GM23248 (cell line): ENCODE measurements around the gene TTLL5. TPM values are rescaled to one million over a fixed set of nuclear protein-coding genes. Genes with fewer than 3 reads are reported as not detected.

Experiments used
- DNase-seq: peaks from one replicate; pipeline ENCODE4 v3.0.0-alpha.2; 2015
- H2AFZ ChIP-seq: fragments of 200-600 bp; sonication (generic); 2 replicates; pipeline ENCODE4 v1.6.1; 2016; ENCODE audit warnings: antibody characterized with exemption
- H3F3A ChIP-seq: fragments of 200-600 bp; sonication (generic); 2 replicates; pipeline ENCODE4 v1.6.1; 2016; ENCODE audit warnings: mild to moderate bottlenecking, antibody characterized with exemption, mixed run types; ENCODE audit not compliant: insufficient read depth
- H3K27ac ChIP-seq: fragments of 200-600 bp; sonication (generic); 2 replicates; pipeline ENCODE4 v1.5.1; 2016; ENCODE audit warnings: mild to moderate bottlenecking
- H3K27me3 ChIP-seq: fragments of 200-600 bp; sonication (generic); replicated peaks from 2 replicates; pipeline ENCODE4 v1.6.1; 2016; ENCODE audit warnings: mild to moderate bottlenecking; ENCODE audit not compliant: insufficient read depth
- H3K36me3 ChIP-seq: fragments of 200-600 bp; sonication (generic); 2 replicates; pipeline ENCODE4 v1.6.1; 2016; ENCODE audit warnings: low read depth, mild to moderate bottlenecking
- H3K4me1 ChIP-seq: fragments of 200-600 bp; sonication (generic); 2 replicates; pipeline ENCODE4 v1.6.1; 2016; ENCODE audit warnings: mild to moderate bottlenecking; ENCODE audit not compliant: insufficient read depth
- H3K4me2 ChIP-seq: fragments of 200-600 bp; sonication (generic); one replicate; pipeline ENCODE4 v1.6.1; 2016; ENCODE audit warnings: mild to moderate bottlenecking; ENCODE audit not compliant: unreplicated experiment
- H3K4me3 ChIP-seq: fragments of 200-600 bp; sonication (generic); 2 replicates; pipeline ENCODE4 v1.5.1; 2016; ENCODE audit warnings: mild to moderate bottlenecking
- H3K79me2 ChIP-seq: fragments of 200-600 bp; sonication (generic); 2 replicates; pipeline ENCODE4 v1.6.1; 2016; ENCODE audit warnings: mild to moderate bottlenecking; ENCODE audit not compliant: insufficient read depth
- H3K9ac ChIP-seq: fragments of 200-600 bp; sonication (generic); 2 replicates; pipeline ENCODE4 v1.6.1; 2016; ENCODE audit warnings: mild to moderate bottlenecking
- H3K9me2 ChIP-seq: fragments of 200-600 bp; sonication (generic); 2 replicates; pipeline ENCODE4 v1.6.1; 2016; ENCODE audit warnings: mixed run types, mild to moderate bottlenecking, moderate library complexity; ENCODE audit not compliant: insufficient read depth
- H3K9me3 ChIP-seq: fragments of 200-600 bp; sonication (generic); one replicate; pipeline ENCODE4 v1.6.1; 2017; ENCODE audit warnings: low read depth
- H4K20me1 ChIP-seq: fragments of 200-600 bp; sonication (generic); 2 replicates; pipeline ENCODE4 v1.6.0; 2016; ENCODE audit not compliant: insufficient read depth
- EZH2 ChIP-seq: fragments of 200-600 bp; sonication (generic); IDR thresholded peaks from 2 replicates; pipeline ENCODE4 v1.6.1; 2018; ENCODE audit warnings: antibody characterized with exemption, mild to moderate bottlenecking; ENCODE audit not compliant: insufficient read depth, poor library complexity, severe bottlenecking
- EZH2phosphoT487 ChIP-seq: fragments of 200-600 bp; sonication (generic); IDR thresholded peaks from 2 replicates; pipeline ENCODE4 v1.6.1; 2018; ENCODE audit warnings: antibody characterized with exemption, moderate library complexity, mild to moderate bottlenecking, low read depth; ENCODE audit not compliant: insufficient read depth
- WGBS, 2 experiments: methylation state at CpG; one replicate each; pipeline ENCODE4 v1.1.6; 2015 to 2017; ENCODE audit warnings: low lambda C conversion rate in 2 of 2, low coverage in 1 of 2; ENCODE audit errors: missing lambda C conversion rate in 2 of 2; 5-methylcytosine and 5-hydroxymethylcytosine counted together
- in situ Hi-C: fragments of 300-500 bp; cut with MboI; formaldehyde crosslinking; loops from 2 replicates; pipeline ENCODE4 v1.15.0; 2020
- polyA plus RNA-seq: library from polyadenylated mRNA; unstranded; fragments of >200 nt; fragmentation: Nextera tagmentation; extraction: Ambion mirVana; gene quantifications from 2 replicates; pipeline ENCODE4 v1.2.1, GENCODE V29; 2016
- total RNA-seq: library from RNA; depleted of rRNA; stranded (reverse); fragments of >200 nt; shearing (Covaris generic); gene quantifications from 2 replicates; pipeline ENCODE4 v1.2.3, GENCODE V29; 2014

Gene TTLL5
- total and polyA plus RNA-seq, 2 experiments from 2014 or later, result 14.6 to 17.8 TPM

- in situ Hi-C loops, result no loop called here
- Histone ChIP-seq H3K4me2 (no peak overlapping the region), H3K9me2 (no peaks in the 10 kb centered on the region), H3K36me3 (no peaks in the 10 kb centered on the region), H4K20me1 (no peaks in the 10 kb centered on the region), H2AFZ (no peak overlapping the region), H3K79me2 (no peaks in the 10 kb centered on the region), H3K4me3 (no peak overlapping the region), H3K27ac (no peak overlapping the region), H3F3A (no peaks in the 10 kb centered on the region), H3K9ac (no peak overlapping the region), H3K9me3 (no peaks in the 10 kb centered on the region), H3K27me3 (no peaks in the 10 kb centered on the region), H3K4me1 (no peaks in the 10 kb centered on the region)
- no peak for DNase-seq
- TF ChIP-seq EZH2, result no peak
- TF ChIP-seq EZH2phosphoT487, result no peak
- 97 to 98% methylated on average over 5 of the region's 5 CpGs for WGBS, 2 experiments
Observed at GRCh38 chr14:75946785-75947184, 285.7 kb downstream of the TTLL5 start.

GRCh38 chr14:75952489-75952888 is 291.4 kb downstream of the TTLL5 start:
- Histone ChIP-seq H4K20me1 (no peaks in the 10 kb centered on the region), H3K9me3 (no peaks in the 10 kb centered on the region), H3K36me3 (no peaks in the 10 kb centered on the region), H3K27me3 (no peaks in the 10 kb centered on the region), H3K9ac (no peak overlapping the region), H3K4me3 (no peak overlapping the region), H3F3A (no peaks in the 10 kb centered on the region), H3K9me2 (no peaks in the 10 kb centered on the region), H3K27ac (no peak overlapping the region), H3K79me2 (no peaks in the 10 kb centered on the region), H3K4me1 (no peaks in the 10 kb centered on the region), H2AFZ (no peak overlapping the region), H3K4me2 (no peak overlapping the region)
- no peak for DNase-seq
- in situ Hi-C loops, result no loop called here
- TF ChIP-seq EZH2 (no peak), EZH2phosphoT487 (no peak)
- 97% methylated on average over 3 of the region's 3 CpGs for WGBS, 2 experiments

GRCh38 chr14:75959031-75959430 is 298.0 kb downstream of the TTLL5 start:
- 83% methylated on average over 9 of the region's 9 CpGs for WGBS, 2 experiments
- H2AFZ ChIP-seq, result no peak overlapping the region
- in situ Hi-C loops, result no loop called here
- no peak overlapping the region for H3K27ac ChIP-seq
- no peak overlapping the region for H3K4me2 ChIP-seq
- H3K79me2 ChIP-seq, result no peaks in the 10 kb centered on the region
- H3K4me3 ChIP-seq, result no peak overlapping the region
- no peak overlapping the region for H3K9ac ChIP-seq
- no peaks in the 10 kb centered on the region for H3K9me2 ChIP-seq
- no peaks in the 10 kb centered on the region for H3F3A ChIP-seq
- no peaks in the 10 kb centered on the region for H3K27me3 ChIP-seq
- H3K36me3 ChIP-seq, result no peaks in the 10 kb centered on the region
- H3K9me3 ChIP-seq, result no peaks in the 10 kb centered on the region
- no peak for TF ChIP-seq EZH2
- no peak for TF ChIP-seq EZH2phosphoT487
- H4K20me1 ChIP-seq, result no peaks in the 10 kb centered on the region
- no peaks in the 10 kb centered on the region for H3K4me1 ChIP-seq
- no peak for DNase-seq

- Histone ChIP-seq H3K36me3 (no peaks in the 10 kb centered on the region), H3K27me3 (no peaks in the 10 kb centered on the region), H3K4me3 (no peak overlapping the region), H3K79me2 (no peaks in the 10 kb centered on the region), H2AFZ (no peak overlapping the region), H3K9ac (no peak overlapping the region), H3F3A (no peaks in the 10 kb centered on the region), H3K27ac (no peak overlapping the region), H3K4me2 (no peak overlapping the region), H3K9me3 (no peaks in the 10 kb centered on the region), H4K20me1 (no peaks in the 10 kb centered on the region), H3K4me1 (no peaks in the 10 kb centered on the region), H3K9me2 (no peaks in the 10 kb centered on the region)
- 77 to 81% methylated on average over 6 of the region's 6 CpGs for WGBS, 2 experiments
- DNase-seq, result no peak
- in situ Hi-C loops, result no loop called here
- TF ChIP-seq EZH2 (no peak), EZH2phosphoT487 (no peak)
Observed at GRCh38 chr14:75960231-75960630, 299.2 kb downstream of the TTLL5 start.

GRCh38 chr14:75961662-75962061 is 300.6 kb downstream of the TTLL5 start:
- Histone ChIP-seq H3K9me2 (no peaks in the 10 kb centered on the region), H3K4me3 (no peak overlapping the region), H4K20me1 (no peaks in the 10 kb centered on the region), H3K79me2 (no peaks in the 10 kb centered on the region), H3K9ac (no peak overlapping the region), H2AFZ (no peak overlapping the region), H3K4me1 (no peaks in the 10 kb centered on the region), H3F3A (no peaks in the 10 kb centered on the region), H3K4me2 (no peak overlapping the region), H3K27ac (no peak overlapping the region), H3K36me3 (no peaks in the 10 kb centered on the region), H3K27me3 (no peaks in the 10 kb centered on the region), H3K9me3 (no peaks in the 10 kb centered on the region)
- DNase-seq, result no peak
- no peak for TF ChIP-seq EZH2
- TF ChIP-seq EZH2phosphoT487, result no peak
- 77 to 86% methylated on average over 3 of the region's 3 CpGs for WGBS, 2 experiments
- in situ Hi-C loops, result no loop called here
